GM18517 (cell line): ENCODE data around the gene IGF2.

Experiments used
- ATAC-seq: cut with Tn5 transposase; IDR thresholded peaks from one replicate; pipeline ENCODE4 v1.9.1; 2021; ENCODE audit warnings: mild to moderate bottlenecking, moderate library complexity; ENCODE audit not compliant: unreplicated experiment

IGF2 gene

GRCh38 chr11:2154195-2154585, 15.0 kb upstream of the IGF2 start:
- ATAC-seq = no peak

DNA sequence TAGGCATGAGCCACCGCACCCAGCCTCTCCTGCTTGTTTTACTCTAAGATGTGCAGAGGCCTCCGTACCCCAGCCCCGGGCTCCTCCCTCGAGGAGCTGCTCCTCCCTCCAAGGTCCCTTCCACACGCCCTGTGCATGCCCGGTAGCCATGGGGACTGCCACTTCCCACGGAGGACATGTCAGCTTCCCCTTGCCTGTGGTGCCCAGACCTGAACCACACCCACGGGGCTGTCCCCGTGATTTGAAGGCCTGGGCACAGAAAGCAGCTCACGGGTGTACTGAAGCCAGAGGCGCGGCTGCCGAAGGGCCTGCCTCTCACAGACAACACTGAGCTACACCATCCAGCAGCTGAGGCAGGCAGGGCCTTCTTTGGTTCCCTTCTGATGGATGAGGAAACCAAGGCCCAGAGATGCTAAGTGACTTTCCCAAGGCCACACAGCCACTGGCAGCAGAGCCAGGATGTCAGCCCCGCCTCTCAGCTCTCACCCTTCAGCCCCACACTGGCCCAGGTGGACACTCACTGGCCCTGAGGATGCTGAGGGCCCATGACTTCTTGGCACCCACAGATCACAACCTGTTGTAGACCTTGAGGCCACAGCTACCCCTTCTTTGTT, 14.5 kb upstream of the IGF2 start:
- ATAC-seq = no peak

GRCh38 chr11:2151500-2152257, 12.5 kb upstream of the IGF2 start:
- no peak for ATAC-seq

DNA sequence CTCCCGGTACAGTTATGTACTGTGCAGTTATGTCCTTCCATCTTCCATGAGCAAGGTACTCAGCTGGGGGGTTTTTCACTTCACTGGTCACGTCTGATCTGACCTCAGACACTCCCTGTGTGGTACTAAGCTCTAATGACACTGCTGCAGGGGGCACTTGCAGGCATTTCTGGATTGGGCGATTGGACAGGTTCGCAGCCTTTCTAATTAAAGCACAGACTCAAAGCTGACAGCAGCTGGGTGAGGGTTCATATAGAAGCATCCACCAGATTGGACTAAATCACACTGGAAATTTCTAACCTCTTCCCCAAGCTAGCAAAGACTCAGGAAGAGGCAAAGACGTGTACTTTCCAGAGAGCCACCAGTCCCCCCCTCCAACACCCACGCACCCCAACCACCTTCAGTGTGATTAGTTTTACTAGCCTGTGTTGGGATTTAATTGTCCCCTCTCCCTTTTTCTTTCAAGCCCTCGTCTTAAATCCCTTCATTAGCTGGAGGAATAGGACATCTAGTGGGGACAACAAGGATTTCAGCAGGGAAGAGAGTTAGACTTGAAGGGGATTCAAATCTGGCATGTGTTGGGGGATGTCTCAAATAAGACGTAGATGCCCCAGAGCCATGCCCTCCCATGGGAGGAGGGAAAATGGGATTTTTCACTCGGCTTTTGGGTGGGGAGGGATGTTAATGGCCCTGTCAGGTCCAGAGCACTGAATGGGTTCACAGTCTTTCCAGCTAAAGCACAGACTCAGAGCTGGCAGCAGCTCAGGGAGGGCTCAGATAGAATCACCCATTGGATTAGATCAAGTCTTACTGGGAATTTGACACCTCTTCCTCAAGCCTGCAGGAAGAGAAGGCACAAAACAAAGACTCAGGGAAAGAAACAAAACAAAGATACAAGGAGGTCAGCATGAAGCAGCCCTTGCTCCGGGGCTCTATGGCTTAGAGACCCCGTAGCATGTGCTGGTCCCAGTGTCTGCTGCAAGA, 11.0 kb upstream of the IGF2 start:
- ATAC-seq = no peak

DNA sequence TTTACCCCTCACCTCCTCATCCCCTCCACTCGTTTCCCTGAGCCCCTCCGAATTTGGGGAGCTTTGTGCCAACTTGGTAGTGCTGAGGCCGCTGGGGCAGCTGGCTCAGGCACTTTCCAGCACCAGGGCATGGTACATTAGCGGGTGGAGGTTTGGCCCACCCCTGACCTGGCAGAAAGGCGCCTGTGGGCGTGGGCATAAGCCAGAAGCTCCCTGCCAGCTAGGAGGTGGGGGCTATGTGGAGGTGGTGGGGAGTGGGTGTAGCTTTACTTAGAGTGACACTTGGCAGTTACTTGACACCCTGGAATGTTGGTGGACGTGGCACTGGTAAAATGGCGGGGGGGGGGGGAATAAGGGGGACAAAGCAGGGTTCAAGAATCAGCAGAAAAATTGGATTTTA, 10.3 kb upstream of the IGF2 start:
- ATAC-seq = no peak

GRCh38 chr11:2148595-2148994, 9.4 kb upstream of the IGF2 start:
- no peak for ATAC-seq

DNA sequence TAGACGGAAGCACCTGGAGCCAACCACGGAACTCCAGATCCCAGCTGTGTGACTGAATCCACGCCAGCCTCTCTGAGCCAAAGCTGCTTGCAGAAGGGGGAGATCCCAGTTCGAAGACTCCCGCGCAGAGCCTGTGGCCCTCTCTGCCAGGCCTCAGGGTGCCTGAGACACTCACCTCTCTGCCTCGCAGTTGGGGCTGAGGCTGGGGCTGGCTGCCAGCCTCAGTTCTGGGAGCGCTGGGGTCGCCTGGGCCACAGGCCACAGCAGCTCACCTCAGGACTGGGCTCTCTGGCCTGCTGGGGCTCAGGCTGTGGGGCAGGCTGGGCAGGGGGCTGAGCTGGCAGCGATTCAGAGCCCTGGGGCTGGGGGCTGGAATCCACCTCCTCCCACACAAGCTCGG, 8.2 kb upstream of the IGF2 start:
- no peak for ATAC-seq

GRCh38 chr11:2146051-2146450, 6.9 kb upstream of the IGF2 start:
- ATAC-seq = no peak

GRCh38 chr11:2144544-2145248, 5.5 kb upstream of the IGF2 start:
- ATAC-seq = no peak

DNA sequence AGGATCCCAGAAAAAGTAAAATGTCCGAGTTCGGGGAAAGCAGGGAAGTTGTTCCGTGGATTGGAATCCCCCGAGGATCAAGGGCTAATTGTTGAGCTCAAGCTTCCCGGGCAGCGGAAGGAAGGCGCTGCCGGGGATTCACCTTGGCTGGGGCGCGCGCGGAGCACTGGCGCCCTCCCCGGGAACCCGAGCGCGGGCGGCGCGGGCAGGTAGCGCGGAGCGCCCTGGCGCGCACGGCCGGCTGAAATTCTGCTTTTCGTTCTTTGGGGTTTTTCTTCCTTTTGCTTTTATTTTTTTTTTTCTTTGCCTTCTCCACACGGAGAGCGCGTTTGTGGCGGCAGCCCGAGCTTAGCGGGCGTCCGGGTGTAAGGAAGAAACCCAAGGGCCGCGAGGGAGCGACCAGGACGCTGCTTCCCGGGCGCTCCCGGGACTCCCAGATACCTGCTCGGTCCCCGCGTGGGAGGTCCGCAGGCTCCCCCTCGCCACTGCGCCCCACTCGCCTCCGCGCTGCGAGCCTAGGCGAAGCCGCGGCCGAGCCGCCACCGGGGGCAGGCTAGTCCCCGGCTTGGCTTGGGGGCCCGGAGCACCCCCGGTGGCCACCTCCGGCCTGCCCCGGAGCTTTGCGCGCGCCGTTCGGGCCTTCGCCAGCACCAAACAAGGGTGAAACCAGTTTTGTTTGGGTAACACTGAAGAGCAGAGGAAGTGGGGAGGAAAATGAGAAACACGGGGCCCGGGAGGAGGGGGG, 4.8 kb upstream of the IGF2 start:
- ATAC-seq = no peak

GRCh38 chr11:2143477-2143798, 4.2 kb upstream of the IGF2 start:
- no peak for ATAC-seq

DNA sequence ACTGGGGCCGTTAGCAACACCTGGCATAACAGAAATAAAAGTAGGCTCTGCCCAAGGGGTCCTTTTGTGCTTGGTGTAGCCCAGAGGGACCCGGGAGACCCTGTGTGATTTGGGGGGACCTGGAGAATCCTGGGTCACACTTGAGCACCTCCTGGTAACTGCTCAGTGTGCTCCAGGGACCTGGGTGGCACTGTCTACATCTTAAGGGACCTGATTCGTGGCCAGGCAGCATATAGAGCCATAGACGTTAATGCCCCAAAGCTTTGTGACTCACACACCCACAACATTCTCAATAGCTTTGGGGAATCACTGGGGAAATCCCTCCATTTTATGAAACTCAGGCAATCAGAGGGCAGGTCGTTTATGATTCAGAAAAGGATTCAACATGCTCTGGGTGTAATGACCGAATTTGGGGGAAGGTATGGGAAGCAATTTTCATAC, 3.6 kb upstream of the IGF2 start:
- ATAC-seq = no peak

DNA sequence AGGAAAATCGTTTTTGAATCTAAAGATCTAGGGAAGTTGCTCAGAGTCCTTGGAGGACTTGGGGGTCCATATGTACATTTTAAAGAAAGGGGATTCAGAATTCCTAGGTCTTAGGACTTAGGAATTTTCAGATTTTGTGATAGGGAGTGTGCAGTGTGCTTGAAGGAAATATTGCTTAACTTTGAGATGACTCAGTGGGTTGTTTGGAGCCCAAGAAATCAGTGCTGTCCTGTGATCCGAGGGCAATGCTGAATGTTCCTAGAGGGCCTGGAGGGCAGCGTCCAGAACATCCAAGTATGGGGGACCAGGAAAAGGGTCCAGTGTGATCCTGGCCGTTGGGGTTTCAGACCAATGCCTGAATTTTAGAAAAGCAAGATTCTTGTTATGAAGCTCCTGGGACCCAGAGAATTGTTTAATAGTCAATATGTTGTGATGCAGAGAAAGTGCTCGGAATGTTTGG, 3.1 kb upstream of the IGF2 start:
- ATAC-seq = no peak

GRCh38 chr11:2140411-2141400, 1.5 kb upstream of the IGF2 start:
- no peak for ATAC-seq

- ATAC-seq = no peak
Observed at GRCh38 chr11:2139621-2140337, 590 bp upstream of the IGF2 start.

DNA sequence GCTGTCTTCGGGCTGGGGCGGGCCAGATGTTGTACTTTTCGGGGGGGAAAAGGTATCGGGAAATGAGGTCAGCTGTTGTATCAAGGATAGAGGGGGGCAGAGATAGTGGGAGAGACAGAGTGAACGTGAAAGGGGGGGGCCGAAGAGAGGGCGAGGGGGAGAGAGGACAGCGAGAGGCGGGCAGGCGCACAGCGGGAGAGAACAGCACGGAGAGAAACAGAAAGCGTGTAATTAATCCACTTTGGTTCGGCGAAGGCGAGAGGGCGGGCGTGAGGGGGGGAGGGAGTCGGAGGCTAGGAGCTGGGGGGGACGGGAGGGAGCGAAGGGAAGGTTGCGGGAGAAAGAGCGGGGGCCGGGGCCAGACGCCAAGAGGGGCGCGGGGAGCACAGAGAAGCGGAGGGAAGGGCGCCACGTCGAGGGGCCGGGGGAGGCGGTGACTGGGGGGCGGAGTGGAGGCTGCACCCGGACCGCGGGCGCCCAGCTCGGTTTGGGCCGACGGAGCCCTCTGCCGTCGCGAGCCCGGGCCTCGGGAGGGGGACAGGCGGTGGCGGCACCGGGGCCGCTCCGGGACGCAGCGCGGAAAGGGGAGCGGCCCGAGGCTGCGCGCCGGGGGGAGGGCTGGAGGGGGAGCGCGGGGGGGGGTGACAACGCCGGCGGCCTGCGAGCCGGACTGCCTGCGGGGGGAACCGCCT, 612 bp downstream of the IGF2 start:
- ATAC-seq = no peak

- no peak for ATAC-seq
Observed at GRCh38 chr11:2138068-2138430, 1.1 kb downstream of the IGF2 start.
